WTC11 (cell line): ENCODE data around the gene IFITM5. TPM values are rescaled to one million over a fixed set of nuclear protein-coding genes. Genes with fewer than 3 reads are reported as not detected.
"Not testable (repeated sequence)": the region's sequence is repeated elsewhere in the genome, so short reads cannot be mapped to it uniquely, and the experiment has no call there.

Source experiments
- ATAC-seq: fragments of 200-7000 bp; cut with Tn5 transposase; 2 replicates; pipeline ENCODE4 v1.10.0; 2021; ENCODE audit warnings: mild to moderate bottlenecking, moderate library complexity
- CTCF ChIA-PET: fragments of 300-600 bp; sonication (Branson Sonifier 250); formaldehyde crosslinking; loops from one replicate; lab custom pipeline; 2021; ENCODE audit warnings: antibody characterized with exemption; lab: Charles Lee
- POLR2A ChIA-PET: fragments of 350-600 bp; sonication (Branson Sonifier 250); formaldehyde crosslinking; loops from one replicate; lab custom pipeline; 2021; ENCODE audit warnings: antibody characterized with exemption; lab: Charles Lee
- DNase-seq: peaks from one replicate; pipeline ENCODE4 v3.0.0; 2021; ENCODE audit warnings: low spot score
- H3K27ac Mint-ChIP-seq: 2 replicates; pipeline ENCODE4 v1.8.0; 2021; ENCODE audit warnings: mixed read lengths
- H3K27me3 Mint-ChIP-seq: 2 replicates; pipeline ENCODE4 v1.8.0; 2021; ENCODE audit warnings: low read depth, mild to moderate bottlenecking, moderate library complexity, mixed read lengths
- H3K36me3 Mint-ChIP-seq: 2 replicates; pipeline ENCODE4 v1.8.0; 2021; ENCODE audit warnings: mixed read lengths
- H3K4me1 Mint-ChIP-seq: 2 replicates; pipeline ENCODE4 v1.8.0; 2022; ENCODE audit warnings: mixed read lengths
- H3K4me3 Mint-ChIP-seq: 2 replicates; pipeline ENCODE4 v1.8.0; 2021; ENCODE audit warnings: mild to moderate bottlenecking, moderate library complexity, mixed read lengths
- H3K9me3 Mint-ChIP-seq: 2 replicates; pipeline ENCODE4 v1.8.0; 2021; ENCODE audit warnings: mixed read lengths
- CREM ChIP-seq: sonication (generic); formaldehyde crosslinking; IDR thresholded peaks from 2 replicates; pipeline ENCODE4 v1.8.1; 2022; ENCODE audit warnings: mild to moderate bottlenecking, missing genetic modification reagents, moderate library complexity
- GABPB1 ChIP-seq: sonication (generic); formaldehyde crosslinking; IDR thresholded peaks from 2 replicates; pipeline ENCODE4 v1.8.1; 2023; ENCODE audit warnings: mild to moderate bottlenecking, missing genetic modification reagents
- GRHL2 ChIP-seq: fragments of 250-450 bp; sonication (Bioruptor Pico); IDR thresholded peaks from 2 replicates; pipeline ENCODE4 v1.8.0; 2022; ENCODE audit warnings: mild to moderate bottlenecking, moderate library complexity; ENCODE audit not compliant: insufficient replicate concordance, severe bottlenecking
- GTF2I ChIP-seq: fragments of 250-450 bp; sonication (Bioruptor Pico); conservative IDR thresholded peaks from 2 replicates; pipeline ENCODE4 v1.4.0; 2021; ENCODE audit warnings: mild to moderate bottlenecking
- KAT7 ChIP-seq: sonication (generic); formaldehyde crosslinking; IDR thresholded peaks from 2 replicates; pipeline ENCODE4 v1.8.1; 2023; ENCODE audit warnings: missing genetic modification reagents, mild to moderate bottlenecking, borderline replicate concordance
- NFATC4 ChIP-seq: fragments of 250-450 bp; sonication (Bioruptor Pico); IDR thresholded peaks from 2 replicates; pipeline ENCODE4 v1.9.0; 2021; ENCODE audit warnings: mild to moderate bottlenecking
- NFE2L1 ChIP-seq: sonication (generic); formaldehyde crosslinking; IDR thresholded peaks from 2 replicates; pipeline ENCODE4 v1.8.1; 2023; ENCODE audit warnings: missing genetic modification reagents
- NR2C2 ChIP-seq: sonication (generic); formaldehyde crosslinking; IDR thresholded peaks from 2 replicates; pipeline ENCODE4 v1.8.0; 2022; ENCODE audit warnings: mild to moderate bottlenecking, missing genetic modification reagents
- RORB ChIP-seq: fragments of 250-450 bp; sonication (Bioruptor Pico); IDR thresholded peaks from 2 replicates; pipeline ENCODE4 v1.9.0; 2021; ENCODE audit warnings: mild to moderate bottlenecking
- TEAD4 ChIP-seq: sonication (generic); formaldehyde crosslinking; IDR thresholded peaks from 2 replicates; pipeline ENCODE4 v1.8.0; 2022; ENCODE audit warnings: mild to moderate bottlenecking, missing genetic modification reagents
- ZNF232 ChIP-seq: sonication (generic); formaldehyde crosslinking; IDR thresholded peaks from 2 replicates; pipeline ENCODE4 v1.8.0; 2022; ENCODE audit warnings: mild to moderate bottlenecking, missing genetic modification reagents
- ZNF317 ChIP-seq: sonication (generic); formaldehyde crosslinking; IDR thresholded peaks from 2 replicates; pipeline ENCODE4 v1.8.1; 2023; ENCODE audit warnings: low read depth, mild to moderate bottlenecking, moderate library complexity, missing genetic modification reagents, borderline replicate concordance
- total RNA-seq: library from RNA; stranded (reverse); gene quantifications from 3 replicates; pipeline ENCODE4 v1.2.3, GENCODE V29; 2021
- TF ChIP-seq, protein P1 (sequence below): sonication (generic); formaldehyde crosslinking; conservative IDR thresholded peaks from 2 replicates; pipeline ENCODE4 v1.8.1; 2022; ENCODE audit warnings: mild to moderate bottlenecking, missing genetic modification reagents
- TF ChIP-seq, protein P2 (sequence below): sonication (generic); formaldehyde crosslinking; IDR thresholded peaks from 2 replicates; pipeline ENCODE4 v1.8.0; 2022; ENCODE audit warnings: mild to moderate bottlenecking, missing genetic modification reagents
- TF ChIP-seq, protein P3 (sequence below): sonication (generic); formaldehyde crosslinking; IDR thresholded peaks from 2 replicates; pipeline ENCODE4 v1.8.1; 2023; ENCODE audit warnings: mild to moderate bottlenecking, missing genetic modification reagents
- TF ChIP-seq, protein P4 (sequence below): fragments of 250-450 bp; sonication (Bioruptor Pico); IDR thresholded peaks from 2 replicates; pipeline ENCODE4 v1.9.0; 2021; ENCODE audit warnings: mild to moderate bottlenecking
- TF ChIP-seq, protein P5 (sequence below): fragments of 250-450 bp; sonication (Bioruptor Pico); conservative IDR thresholded peaks from 2 replicates; pipeline ENCODE4 v1.9.0; 2021; ENCODE audit warnings: mild to moderate bottlenecking
- TF ChIP-seq, protein P6 (sequence below): sonication (generic); formaldehyde crosslinking; IDR thresholded peaks from 2 replicates; pipeline ENCODE4 v1.8.0; 2022; ENCODE audit warnings: mild to moderate bottlenecking, missing genetic modification reagents

The IFITM5 gene
- total RNA-seq, 1 experiment from 2014 or later, result not detected

DNA sequence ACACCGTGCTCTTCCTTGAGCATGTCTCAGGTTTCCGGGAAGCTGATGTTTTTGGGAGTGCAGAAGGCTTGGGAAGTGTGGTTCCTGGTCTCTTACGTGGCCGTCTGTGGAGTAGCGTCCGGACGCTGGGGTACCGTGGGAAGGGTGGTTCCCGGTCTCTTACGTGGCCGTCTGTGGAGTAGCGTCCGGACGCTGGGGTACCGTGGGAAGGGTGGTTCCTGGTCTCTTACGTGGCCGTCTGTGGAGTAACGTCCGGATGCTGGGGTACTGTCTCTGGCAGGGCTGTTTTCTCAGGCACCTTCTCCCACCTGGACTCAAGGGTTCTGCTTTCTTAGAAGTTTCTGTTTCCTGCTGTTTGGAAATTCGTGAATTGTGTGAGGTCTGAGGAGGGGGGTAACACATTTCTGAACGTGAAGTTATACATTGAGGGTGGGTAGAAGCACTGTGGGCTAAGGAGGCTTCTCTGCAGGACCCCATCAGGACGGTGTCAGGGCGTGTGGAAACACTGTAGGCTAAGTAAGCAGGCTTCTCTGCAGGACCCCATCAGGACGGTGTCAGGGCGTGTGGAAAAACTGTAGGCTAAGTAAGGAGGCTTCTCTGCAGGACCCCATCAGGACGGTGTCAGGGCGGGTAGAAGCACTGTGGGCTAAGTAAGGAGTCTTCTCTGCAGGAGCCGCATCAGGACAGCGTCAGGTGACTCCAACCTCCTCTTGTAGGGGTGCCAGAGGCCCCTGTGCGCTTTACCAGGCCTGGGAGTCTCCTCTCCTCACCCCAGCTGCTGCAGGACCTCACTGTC lies 26.7 kb upstream of the IFITM5 start:
- Mint-ChIP-seq H3K9me3 (peaks cover 12% of the 10 kb centered on the region), H3K4me3 (no peak overlapping the region), H3K4me1 (peaks cover 41% of the 10 kb centered on the region), H3K36me3 (peaks cover 6% of the 10 kb centered on the region), H3K27me3 (no peaks in the 10 kb centered on the region), H3K27ac (peak overlapping the region; percentile 75; the same call in 1 of the 2 replicates)
- POLR2A ChIA-PET, result interaction anchor here (0.6 kb wide), 1 partner anchor 47 kb away, joined by 3 read pairs; no protein-coding TSS in a partner anchor
- DNase-seq (no peak), ATAC-seq (no peak)
- TF ChIP-seq TEAD4 (CRISPR knock-in tag) (no peak), CREM (CRISPR knock-in tag) (no peak), RORB (CRISPR knock-in tag) (no peak), GTF2I (CRISPR knock-in tag) (no peak), KAT7 (CRISPR knock-in tag) (no peak), GABPB1 (CRISPR knock-in tag) (no peak), ZNF232 (CRISPR knock-in tag) (no peak), ZNF317 (CRISPR knock-in tag) (no peak), GRHL2 (CRISPR knock-in tag) (no peak), NFE2L1 (CRISPR knock-in tag) (no peak), NFATC4 (CRISPR knock-in tag) (no peak), NR2C2 (CRISPR knock-in tag) (no peak)
- TF ChIP-seq, protein P1, sequence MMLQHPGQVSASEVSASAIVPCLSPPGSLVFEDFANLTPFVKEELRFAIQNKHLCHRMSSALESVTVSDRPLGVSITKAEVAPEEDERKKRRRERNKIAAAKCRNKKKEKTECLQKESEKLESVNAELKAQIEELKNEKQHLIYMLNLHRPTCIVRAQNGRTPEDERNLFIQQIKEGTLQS (CRISPR knock-in tag), result no peak
- TF ChIP-seq, protein P2, sequence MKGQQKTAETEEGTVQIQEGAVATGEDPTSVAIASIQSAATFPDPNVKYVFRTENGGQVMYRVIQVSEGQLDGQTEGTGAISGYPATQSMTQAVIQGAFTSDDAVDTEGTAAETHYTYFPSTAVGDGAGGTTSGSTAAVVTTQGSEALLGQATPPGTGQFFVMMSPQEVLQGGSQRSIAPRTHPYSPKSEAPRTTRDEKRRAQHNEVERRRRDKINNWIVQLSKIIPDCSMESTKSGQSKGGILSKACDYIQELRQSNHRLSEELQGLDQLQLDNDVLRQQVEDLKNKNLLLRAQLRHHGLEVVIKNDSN (CRISPR knock-in tag), result no peak
- TF ChIP-seq, protein P3, sequence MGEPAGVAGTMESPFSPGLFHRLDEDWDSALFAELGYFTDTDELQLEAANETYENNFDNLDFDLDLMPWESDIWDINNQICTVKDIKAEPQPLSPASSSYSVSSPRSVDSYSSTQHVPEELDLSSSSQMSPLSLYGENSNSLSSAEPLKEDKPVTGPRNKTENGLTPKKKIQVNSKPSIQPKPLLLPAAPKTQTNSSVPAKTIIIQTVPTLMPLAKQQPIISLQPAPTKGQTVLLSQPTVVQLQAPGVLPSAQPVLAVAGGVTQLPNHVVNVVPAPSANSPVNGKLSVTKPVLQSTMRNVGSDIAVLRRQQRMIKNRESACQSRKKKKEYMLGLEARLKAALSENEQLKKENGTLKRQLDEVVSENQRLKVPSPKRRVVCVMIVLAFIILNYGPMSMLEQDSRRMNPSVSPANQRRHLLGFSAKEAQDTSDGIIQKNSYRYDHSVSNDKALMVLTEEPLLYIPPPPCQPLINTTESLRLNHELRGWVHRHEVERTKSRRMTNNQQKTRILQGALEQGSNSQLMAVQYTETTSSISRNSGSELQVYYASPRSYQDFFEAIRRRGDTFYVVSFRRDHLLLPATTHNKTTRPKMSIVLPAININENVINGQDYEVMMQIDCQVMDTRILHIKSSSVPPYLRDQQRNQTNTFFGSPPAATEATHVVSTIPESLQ (CRISPR knock-in tag), result no peak
- TF ChIP-seq, protein P4, sequence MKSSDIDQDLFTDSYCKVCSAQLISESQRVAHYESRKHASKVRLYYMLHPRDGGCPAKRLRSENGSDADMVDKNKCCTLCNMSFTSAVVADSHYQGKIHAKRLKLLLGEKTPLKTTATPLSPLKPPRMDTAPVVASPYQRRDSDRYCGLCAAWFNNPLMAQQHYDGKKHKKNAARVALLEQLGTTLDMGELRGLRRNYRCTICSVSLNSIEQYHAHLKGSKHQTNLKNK (CRISPR knock-in tag), result no peak
- TF ChIP-seq, protein P5, sequence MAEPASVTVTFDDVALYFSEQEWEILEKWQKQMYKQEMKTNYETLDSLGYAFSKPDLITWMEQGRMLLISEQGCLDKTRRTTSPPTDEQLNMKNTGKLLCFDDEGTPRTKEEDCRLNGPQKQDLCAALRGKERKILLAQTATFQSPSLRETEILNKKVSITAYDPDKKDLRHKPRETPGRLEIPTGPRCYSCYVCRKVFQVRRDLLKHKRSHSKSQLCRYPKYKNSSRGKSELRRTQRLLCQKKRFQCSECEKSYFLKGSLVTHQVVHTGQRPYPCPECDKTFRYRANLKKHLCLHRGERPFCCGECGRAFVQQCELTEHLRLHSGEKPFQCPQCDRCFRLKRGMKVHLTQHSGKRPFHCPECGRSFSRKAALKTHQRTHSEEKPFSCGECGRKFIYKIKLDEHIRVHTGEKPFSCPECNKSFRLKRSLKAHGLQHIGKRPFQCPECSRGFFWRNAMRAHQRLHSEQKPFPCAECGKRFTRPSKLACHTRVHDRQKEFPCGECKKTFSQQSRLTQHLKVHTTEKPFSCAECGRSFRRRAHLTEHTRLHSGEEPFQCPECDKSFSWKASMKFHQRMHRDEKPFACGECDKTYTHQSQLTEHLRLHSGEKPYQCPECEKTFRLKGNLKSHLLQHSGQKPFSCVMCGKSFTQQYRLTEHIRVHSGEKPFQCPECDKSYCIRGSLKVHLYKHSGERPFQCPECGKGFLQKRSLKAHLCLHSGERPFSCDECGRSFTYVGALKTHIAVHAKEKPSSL (CRISPR knock-in tag), result no peak
- TF ChIP-seq, protein P6, sequence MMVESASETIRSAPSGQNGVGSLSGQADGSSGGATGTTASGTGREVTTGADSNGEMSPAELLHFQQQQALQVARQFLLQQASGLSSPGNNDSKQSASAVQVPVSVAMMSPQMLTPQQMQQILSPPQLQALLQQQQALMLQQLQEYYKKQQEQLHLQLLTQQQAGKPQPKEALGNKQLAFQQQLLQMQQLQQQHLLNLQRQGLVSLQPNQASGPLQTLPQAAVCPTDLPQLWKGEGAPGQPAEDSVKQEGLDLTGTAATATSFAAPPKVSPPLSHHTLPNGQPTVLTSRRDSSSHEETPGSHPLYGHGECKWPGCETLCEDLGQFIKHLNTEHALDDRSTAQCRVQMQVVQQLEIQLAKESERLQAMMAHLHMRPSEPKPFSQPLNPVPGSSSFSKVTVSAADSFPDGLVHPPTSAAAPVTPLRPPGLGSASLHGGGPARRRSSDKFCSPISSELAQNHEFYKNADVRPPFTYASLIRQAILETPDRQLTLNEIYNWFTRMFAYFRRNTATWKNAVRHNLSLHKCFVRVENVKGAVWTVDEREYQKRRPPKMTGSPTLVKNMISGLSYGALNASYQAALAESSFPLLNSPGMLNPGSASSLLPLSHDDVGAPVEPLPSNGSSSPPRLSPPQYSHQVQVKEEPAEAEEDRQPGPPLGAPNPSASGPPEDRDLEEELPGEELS (CRISPR knock-in tag), result no peak
- CTCF ChIA-PET, result no interaction called here

DNA sequence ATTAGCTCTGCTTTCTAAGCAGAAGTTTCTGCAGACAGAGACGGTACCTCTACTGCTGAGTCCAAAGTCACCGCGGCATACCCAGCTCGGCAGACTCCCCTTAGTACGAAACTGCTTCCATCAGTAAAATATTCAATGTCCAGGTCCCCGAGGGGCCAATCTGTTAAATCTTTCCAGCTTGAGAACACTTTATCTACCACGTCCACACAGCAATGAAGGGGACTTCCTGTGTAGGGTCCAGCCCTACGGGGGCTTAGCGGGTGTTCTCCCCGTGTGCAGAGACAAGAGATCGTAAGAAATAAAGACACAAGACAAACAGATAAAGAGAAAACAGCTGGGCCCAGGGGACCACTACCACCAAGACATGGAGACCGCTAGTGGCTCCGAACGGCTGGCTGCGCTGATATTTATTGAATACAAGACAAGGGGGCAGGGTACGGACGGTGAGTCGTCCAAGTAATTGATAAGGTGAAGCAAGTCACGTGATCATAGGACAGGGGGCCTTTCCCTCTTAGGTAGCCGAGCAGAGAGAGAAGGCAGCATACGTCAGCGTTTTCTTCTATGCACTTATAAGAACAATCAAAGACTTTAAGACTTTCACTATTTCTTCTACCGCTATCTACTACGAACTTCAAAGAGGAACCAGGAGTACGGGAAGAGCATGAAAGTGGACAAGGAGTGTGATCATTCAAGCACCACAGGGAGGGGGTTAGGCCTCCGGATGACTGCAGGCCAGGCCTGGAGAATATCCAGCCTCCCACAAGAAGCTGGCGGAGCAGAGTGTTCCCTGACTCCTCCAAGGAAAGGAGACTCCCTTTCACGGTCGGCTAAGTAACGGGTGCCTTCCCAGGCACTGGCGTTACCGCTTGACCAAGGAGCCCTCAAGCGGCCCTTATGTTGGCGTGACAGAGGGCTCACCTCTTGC lies 25.5 kb upstream of the IFITM5 start:
- H3K9me3 Mint-ChIP-seq, ATAC-seq, DNase-seq, H3K27me3 Mint-ChIP-seq, H3K4me3 Mint-ChIP-seq, H3K36me3 Mint-ChIP-seq: not testable (repeated sequence)
- H3K27ac Mint-ChIP-seq, result peak overlapping the region; percentile 73; the same call in 1 of the 2 replicates
- ChIA-PET POLR2A (interaction anchor here (0.8 kb wide), 1 partner anchor 9 kb away, joined by 3 read pairs; no protein-coding TSS in a partner anchor), CTCF (interaction anchor here (0.7 kb wide), 1 partner anchor 74 kb away, joined by 3 read pairs; no protein-coding TSS in a partner anchor)
- peaks cover 37% of the 10 kb centered on the region for H3K4me1 Mint-ChIP-seq
